Measurements from ENCODE around the gene ADARB2.
"Not testable (repeated sequence)": the region's sequence is repeated elsewhere in the genome, so short reads cannot be mapped to it uniquely, and the experiment has no call there.

Gene ADARB2

DNA sequence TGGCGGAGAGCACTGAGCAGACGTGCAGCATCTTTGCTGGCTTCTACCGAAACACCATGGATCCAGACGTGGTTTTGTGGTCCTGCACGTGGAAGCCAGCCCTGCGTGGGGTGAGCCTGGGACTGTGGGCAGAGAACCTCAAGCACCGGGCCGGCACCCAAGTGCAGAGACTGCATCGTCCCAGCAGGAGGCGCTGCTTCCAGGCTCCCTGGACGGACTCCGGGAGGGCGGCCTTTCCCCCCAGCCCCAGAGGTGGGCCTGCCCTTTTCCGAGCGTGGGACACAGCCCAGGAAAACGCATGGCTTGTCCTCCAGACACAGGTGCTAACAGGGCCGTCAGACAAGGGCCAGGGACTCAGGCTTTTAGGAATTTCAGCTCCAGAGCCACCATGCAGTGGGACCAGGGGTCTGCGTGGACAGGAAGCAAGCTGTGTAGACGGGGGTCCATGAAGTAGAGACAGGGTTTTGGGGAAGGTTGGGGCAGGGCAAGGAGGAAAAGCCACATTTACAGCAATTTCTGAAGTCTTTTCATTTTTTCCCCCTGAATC lies 377.2 kb downstream of the ADARB2 start:
- no peak for DNase-seq

DNA sequence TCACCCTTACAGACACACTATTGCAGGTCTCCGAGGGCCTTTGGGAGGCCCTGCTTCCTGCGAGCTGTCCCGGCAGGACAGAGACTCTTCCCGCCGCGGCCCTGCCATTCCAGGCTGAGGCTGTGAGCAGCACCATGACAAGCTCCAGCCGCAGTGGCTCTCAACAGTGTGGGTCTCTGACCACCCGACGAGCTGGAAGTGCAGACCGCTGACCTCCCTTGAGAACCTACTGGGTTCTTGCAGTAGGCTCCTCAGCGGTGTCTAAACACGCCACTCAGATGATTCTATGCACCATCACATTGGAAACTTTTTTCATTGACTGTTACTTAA lies 377.7 kb downstream of the ADARB2 start:
- no peak for DNase-seq

DNA sequence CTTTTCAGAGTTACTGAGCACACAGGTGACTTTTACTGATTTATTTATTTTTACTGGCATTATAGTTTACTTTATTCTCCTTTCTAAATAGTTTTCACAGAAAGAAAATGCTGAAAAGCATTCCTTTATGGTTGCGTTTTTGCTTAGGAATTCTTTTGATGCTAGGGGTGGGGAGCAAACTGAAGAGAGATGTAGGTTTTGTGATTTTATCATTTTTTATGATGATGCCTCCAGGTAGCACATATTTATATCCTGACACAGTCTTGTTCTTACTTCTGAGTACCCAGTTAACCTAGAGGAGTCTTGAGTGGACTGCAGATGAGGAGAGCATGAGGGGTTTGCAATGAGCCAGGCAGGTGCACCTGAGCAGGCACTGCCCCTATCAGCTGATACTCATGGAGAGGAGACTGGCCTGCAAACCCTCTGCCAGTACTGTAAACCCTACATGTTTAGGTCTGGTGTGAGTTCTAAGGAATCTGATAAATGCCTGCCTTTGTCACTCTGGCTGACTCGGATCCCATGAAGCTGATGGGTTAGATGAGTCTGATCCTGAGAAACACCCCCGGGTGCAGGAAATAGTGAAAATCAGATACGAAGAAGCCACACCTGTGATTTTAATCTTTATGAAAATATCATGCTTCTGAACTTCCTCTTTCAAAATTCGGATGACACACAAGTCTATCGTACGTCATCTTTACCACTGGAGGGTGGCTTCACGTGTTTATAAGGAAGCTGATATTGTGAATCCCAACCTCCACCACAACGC lies 378.3 kb downstream of the ADARB2 start:
- peak in 2 of 6 experiments; percentile 36 to 56 for DNase-seq

DNA sequence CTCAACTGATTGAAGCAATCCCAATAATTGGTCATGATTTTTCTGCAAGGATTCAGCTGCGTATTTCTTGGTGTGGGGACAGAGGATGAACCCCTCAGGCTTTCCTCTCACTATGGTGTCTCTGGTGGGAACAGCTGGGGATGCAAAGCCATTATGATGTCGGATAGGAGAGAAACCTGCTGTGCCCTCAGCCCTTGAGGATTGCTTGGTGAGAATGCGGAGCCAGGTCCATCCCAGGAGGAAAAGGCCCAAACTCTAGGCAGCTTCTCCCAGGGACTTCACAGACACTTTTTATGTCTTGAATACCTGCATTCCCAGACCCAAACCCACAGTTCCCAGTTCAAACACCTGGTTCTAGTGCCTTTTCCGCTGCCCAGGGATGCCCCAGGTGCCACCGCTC lies 379.2 kb downstream of the ADARB2 start:
- no peak for DNase-seq

DNA sequence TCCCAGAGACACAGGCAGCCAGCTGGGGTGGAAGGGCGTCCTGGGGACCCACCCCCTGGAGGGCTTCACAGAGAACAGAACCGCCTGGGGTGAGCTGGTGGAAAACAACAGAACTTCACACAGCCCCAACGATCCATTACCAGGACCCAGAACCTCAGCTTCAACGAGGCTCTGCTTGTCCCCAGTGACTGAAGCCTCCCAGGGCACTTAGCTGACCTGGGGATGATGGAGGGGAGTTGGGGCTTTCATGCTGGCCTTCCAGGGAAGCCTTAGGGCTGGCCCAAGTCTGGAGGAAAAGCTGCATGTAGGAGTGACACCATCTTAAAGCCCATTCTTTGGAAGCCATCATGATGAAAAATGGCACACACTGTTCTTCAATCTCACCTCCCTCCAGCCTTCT lies 381.0 kb downstream of the ADARB2 start:
- no peak for DNase-seq

DNA sequence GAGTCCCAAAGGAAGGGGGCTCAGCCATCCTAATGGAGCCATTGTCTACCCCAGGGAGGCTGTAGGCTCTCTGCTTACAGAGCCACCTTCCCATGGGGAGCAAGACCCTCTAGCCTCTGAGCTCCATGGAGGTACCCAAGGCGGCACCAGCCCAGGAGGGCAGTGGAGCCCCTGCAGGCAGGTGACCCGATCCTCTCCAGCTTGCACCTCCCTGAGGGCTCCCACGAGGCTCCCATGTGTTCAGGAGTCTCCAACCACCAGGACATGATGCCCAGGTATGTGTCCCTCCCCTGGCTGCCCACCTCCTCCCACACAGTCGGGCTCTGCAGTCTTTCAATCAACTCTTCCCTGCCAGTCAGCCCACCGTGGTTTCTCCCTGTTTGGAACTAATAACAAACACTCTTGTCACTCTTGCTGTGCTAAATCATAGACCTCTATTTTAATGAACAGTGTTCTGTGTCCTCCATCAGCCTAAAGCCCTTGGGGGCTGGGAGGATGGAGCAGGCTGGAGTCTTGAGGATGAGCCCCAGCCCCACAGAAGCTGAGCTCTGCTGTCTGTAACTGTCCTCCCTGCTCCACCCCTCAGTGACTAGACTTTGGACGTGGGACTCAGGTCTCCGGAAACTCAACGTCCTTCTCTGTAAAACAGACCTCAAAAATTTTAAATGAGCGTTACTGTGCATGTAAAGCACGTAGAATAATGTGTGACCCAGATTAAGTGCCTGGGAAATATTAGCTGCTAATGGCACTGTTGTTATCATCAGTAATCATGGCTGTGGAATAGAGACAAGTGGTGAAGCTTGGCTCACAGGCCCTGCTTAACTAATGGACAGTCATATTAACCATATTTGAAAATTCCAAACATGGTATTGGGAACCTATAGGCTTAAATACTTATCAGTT lies 382.3 kb downstream of the ADARB2 start:
- DNase-seq, result no peak

DNA sequence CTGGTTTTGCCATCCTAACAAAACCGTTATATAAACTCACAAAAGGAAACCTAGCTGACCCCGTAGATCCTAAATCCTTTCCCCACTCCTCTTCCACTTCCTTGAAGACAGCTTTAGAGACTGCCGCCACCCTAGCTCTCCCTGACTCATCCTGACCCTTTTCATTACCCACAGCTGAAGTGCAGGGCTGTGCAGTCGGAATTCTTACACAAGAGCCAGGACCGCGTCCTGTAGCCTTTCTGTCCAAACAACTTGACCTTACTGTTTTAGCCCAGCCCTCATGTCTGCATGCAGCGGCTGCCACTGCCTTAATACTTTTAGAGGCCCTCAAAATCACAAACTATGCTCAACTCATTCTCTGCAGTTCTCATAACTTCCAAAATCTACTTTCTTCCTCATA lies 385.0 kb downstream of the ADARB2 start:
- DNase-seq, result not testable (repeated sequence)

DNA sequence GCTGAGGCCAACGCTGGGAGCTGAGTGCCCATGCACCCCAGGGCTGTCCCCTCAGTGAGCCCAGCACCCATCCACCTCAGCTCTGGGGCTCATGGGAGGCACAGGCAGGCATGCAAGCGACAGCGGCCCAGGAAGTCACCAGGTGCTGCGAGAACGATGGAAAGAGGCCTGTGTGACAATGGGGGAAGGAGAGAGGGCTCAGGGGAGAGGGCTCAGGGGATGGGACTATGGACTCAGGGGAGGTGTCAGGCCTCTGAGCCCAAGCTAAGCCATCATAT lies 388.6 kb downstream of the ADARB2 start:
- no peak for DNase-seq

DNA sequence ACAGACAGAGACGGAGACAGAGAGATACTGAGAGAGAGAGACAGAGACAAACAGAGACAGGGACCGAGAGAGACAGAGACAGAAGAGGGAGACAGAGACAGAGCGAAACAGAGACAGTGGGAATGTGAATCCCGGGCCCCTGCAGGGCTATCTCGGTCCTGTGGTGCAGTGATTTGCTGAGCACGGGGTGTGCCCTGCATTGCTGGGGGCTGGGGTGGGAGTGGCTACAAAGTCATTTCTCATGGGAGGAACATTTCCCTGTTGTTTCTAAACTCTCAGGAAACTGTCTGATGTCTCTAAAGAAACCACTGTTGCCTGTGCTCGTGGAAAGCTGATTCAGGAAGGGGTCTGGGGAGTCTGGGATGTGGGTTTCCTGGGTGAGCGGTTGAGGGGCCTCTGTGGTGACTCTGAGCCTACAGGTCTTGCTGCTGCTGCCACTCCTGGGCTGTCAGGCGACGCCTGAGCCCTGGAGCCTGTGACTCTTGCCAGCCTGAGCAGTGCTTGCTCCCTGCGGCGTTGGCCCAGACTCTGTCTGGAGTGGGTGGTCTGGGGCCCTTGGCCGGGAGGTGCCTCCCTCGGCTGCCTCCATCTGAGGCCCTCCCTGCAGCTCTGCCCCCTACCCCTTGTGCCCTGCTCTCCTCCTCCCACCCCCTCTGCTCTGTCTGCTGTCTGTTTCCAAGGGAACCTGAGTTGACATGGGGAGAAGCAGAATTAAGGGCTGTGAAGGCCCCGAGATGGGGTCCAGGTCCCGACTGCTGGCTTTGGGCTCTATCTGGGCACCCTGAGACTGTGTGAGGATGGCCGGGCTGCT lies 389.2 kb downstream of the ADARB2 start:
- no peak for DNase-seq

DNA sequence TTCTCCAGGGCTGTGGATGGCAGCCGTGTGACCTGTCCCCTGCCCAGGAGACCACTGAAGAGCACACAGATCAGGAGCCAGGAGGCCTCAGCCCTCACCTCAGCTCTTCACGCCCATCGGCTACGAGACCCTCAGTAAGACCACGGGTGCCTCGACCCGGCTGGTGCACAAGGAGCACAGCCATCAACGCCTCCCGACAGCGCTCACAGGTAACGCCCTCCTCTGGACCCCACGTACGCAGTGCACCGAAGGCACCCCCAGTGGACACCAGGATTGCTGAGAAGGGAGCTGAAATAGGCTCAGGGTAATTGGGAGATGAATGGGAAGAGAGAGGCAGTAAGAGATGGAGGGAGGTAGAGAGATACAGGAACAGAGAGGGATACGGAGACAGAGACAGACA lies 389.8 kb downstream of the ADARB2 start:
- no peak for DNase-seq

DNA sequence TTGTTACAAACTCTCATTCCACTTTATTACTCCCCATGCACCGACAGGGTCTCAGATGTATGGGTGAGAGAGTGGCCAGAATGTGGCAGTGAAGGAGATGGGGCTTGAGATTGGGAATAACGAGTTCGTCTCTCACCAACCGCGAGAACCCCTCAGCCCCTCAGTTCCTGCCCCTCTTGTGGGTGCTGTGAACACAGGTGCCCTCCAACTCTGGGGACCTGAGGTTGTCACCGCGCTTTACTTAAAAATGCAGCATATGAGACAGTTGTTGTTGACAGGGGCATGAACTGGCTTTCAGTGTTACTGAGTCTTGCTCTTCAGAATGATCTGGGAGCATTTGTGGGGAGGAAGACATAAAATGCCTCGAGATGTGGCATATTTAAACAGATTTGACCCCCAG lies 391.1 kb downstream of the ADARB2 start:
- DNase-seq, result no peak

DNA sequence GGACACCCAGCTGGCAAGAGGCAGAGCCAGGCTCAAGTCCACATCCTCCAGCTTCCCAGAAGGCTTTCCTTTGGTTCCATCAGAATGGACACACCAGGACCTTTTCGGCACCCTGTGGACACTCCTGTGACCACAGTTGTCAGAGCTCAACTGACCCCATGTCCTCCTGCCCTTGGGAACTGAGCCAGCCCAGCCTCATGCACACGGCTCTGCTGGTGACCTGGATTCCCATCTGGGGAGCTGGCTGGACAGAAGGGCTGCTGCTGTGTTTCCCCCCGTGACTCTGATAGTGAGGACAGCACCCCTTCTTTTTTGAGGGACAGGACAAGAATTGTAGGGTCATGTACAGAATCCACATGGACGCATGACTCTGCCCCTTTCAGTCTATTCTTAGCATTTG lies 392.0 kb downstream of the ADARB2 start:
- DNase-seq, result no peak

DNA sequence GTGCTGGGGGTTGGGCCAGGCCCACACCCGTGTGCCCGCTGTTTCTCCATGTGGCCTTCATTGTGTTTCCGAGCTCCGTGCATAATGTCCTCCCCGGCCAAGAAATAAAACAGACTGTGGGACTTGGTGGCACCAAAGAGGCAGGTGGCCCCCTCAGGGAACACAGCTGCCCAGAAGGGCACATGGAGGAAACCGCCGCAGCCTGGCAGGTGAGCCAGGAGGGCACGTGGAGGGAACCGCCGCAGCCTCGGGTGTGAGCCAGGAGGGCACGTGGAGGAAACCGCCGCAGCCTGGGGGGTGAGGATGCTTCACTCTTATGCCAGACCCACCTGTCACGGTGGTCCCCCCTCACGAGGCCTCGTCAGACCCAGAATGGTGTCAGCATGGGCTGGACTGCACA lies 392.5 kb downstream of the ADARB2 start:
- DNase-seq, result no peak

DNA sequence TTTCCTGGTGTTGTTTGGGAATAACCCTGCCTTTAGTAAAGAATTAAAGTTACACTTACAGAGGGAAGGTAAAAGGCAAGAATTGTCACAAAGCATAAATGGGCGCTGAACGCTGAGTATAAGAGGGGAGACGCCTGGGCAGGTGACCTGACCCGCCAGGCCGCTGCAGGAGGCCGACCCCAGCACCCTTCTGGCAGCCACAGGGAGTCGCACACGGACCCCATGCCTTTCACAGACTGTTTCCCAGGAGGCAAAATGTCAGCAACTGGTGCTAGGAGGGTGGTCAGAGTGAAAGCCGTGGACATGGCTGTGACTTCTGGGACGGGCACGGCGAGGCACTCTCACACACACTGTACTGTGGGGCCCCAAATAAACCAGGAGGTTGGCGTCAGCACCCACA lies 392.9 kb downstream of the ADARB2 start:
- DNase-seq, result no peak

DNA sequence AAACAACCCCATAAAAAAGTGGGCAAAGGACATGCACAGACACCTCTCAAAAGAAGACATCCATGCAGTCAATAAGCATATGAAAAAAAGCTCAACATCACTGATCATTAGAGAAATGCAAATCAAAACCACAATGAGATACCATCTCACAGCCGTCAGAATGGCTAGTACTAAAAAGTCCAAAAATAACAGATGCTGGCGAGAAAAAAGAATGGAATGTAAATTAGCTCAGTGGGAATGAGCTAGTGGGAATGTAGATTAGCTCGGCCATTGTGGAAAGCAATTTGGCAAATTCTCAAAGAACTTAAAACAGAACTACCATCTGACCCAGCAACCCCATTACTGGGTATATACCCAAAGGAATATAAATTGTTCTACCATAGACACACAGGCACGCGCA lies 394.1 kb downstream of the ADARB2 start:
- no peak for DNase-seq

DNA sequence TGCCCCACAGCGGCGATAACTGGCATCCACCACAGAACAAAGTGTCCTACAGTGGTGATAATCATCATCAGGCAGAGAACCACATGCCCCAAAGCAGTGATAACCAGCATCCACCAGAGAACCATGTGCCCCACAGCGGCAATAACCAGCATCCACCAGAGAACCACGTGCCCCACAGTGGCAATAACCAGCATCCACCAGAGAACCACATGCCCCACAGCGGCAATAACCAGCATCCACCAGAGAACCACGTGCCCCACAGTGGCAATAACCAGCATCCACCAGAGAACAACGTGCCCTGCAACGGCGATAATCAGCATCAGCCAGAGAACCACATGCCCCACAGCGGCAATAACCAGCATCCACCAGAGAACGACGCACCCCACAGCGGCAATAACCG lies 396.3 kb downstream of the ADARB2 start:
- not testable (repeated sequence) for DNase-seq

DNA sequence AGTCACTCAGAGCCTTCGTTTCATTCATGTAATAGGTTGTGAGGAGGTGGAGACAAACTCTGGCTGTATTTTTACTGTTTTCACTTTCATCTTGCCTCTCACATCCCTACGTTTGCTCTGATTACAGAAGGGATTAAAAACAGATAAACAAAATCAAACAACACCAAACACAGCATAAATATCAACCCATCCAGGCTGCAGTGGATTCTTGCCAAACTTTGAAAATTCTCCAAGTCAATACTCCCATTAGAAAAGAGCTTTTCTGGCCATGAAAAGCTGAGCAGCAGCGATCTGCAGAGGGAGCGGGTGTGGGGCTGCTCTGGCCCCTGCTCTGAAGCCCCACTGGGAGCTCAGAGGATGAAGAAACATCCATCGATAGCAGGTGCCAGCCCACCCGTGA lies 397.9 kb downstream of the ADARB2 start:
- DNase-seq, result no peak

DNA sequence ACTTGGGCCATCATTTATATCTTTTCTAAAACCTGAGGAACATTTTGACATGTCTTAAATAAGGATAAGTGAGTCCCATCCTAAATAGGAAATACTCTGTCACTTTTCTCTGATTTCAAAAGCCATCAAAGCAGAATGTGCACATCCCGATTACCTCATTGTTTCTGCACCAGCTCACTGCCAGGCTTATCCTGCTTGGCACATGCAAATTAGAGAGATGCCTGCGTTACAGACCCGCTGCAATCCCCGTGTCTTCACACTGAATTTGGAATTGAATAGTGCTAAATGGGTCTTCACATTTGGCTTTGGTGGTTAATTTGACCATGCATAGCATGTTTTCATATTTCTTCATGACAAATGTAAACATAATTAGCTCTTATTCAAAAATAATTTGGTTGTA lies 401.7 kb downstream of the ADARB2 start:
- no peak for DNase-seq

DNA sequence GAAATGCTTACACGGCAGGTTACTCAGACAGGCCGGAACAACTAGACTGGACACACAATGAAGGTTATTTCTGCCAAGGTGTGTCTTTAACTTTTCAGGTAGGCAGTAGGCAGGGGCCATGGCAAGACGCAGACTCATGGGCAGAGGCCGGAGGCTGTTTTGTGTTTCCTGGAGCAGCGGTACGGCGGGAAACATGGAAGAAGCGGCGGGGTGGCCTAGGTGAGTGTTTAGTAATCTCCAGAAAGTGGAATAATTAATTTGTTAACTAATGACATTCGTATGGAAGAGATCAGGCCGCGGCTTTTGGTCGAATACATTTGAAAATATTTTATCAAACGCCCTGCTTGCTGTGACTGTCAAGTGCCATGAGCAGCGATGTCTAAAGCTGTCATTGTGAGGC lies 403.3 kb downstream of the ADARB2 start:
- DNase-seq, result no peak

DNA sequence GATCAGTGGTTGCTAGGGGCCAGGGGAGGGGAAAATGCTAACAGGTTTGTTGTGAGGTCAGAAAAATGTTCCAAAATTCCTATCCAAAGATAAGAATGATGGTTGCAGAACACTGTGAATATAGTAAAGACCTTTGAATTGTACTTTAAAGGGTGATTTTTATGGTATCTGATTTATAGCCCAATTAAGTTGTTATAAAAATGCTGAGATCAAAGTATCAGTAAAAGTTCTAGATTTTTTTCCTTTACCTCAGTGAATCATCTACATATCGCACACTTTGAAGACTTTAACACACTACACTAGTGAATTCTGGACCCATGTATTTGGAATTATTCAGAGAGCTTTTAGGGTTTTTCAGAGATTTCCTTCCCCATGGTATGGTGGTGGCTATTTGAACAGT lies 405.8 kb downstream of the ADARB2 start:
- no peak for DNase-seq

DNA sequence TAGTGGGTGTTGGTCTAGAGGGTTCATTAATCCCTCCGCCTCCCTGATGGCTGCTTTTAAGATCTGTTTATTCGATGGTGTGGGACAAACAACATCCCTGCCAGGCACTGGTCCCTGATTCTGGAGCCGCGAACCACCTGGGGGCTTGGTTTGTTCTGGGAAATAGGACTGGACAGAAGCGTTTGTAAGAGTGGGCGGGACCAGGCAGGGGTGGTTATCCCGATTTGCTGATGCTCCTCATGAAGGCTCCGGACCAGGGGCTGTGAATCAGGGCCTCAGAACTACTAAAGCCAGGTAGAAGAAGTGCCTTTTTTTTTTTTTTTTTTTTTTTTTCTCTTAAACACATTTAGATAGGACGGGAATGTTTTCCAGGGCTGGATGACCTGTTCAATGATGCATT lies 407.7 kb downstream of the ADARB2 start:
- DNase-seq, result no peak

DNA sequence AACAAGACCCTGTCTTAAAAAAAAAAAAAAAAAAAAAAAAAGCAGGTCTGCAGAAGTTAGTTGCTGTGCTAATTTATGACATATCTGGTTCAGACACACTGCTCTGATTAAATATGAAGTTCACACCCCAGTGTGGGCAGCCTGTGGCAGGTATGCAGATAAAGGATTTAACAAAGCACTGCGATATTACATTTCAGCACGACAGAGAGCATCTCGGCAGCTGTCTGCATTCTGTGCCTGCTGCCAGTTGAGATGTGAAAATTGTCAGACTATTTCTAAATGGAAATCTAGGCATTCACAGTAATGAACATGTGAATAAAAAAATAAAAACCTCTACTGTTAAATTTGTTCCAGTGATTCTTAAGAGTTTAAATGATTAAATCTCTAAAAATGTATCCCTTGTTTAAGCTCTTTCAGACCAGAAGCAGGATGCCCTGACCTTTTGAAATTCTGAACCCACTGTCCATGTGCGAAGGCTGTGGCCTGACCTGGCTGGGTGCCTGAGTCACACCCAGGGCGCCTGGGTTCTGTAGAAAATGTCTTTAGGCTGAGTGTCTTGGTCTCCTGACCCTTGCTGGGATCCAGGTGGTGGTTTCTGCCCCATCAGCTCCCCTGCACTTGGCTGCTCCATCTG lies 408.2 kb downstream of the ADARB2 start:
- DNase-seq, result no peak

Data from stimulated activated naive CD4-positive, alpha-beta T cell (primary cell).